ENCODE data around the gene DDX10. TPM values are rescaled to one million over a fixed set of nuclear protein-coding genes. Genes with fewer than 3 reads are reported as not detected.
A peak's percentile ranks its signal among the peaks of the same experiment; 100 is the strongest.

The DDX10 gene
- total and polyA plus RNA-seq, 2 of the 8 experiments (the other 6 are each of a cell fraction or from before 2014, with no cell fraction given) = 49.2 to 52.2 TPM

- H3K23ac ChIP-seq (ENCODE audit: insufficient read length) = no peak overlapping the region
- ChIA-PET CTCF (ENCODE audit: partially characterized antibody) (no interaction called here), POLR2A (ENCODE audit: partially characterized antibody) (interaction anchor here (1.6 kb wide), 1 partner anchor 9 kb away, joined by 3 read pairs; no protein-coding TSS in a partner anchor)
- H3K79me1 ChIP-seq (ENCODE audit: low read depth, low read length) = no peaks in the 10 kb centered on the region; the same call in 1 of the 2 replicates
- no peak overlapping the region for H2BK5ac ChIP-seq (ENCODE audit: low read depth, low read length)
- peaks cover 0 to 3% of the 10 kb centered on the region in 2 experiments for H4K20me1 ChIP-seq (replicated peaks in 1 of 2; ENCODE audit: control insufficient read depth in 1 of 2, insufficient read depth in 2 of 2, low read length in 2 of 2)
- no peak overlapping the region for H2AK5ac ChIP-seq (ENCODE audit: low read depth, low read length)
- no peak overlapping the region for H2BK15ac ChIP-seq (ENCODE audit: low read length)
- no peak overlapping the region for H3K4ac ChIP-seq (replicated peaks; ENCODE audit: insufficient read length, low read depth, low read length)
- peaks cover 0 to 10% of the 10 kb centered on the region in 2 experiments; a peak in 2 of 4 replicates for H3K79me2 ChIP-seq (ENCODE audit: control insufficient read depth in 1 of 2, insufficient read depth in 2 of 2, low read length in 2 of 2)
- H4K8ac ChIP-seq (ENCODE audit: extremely low read depth, insufficient read depth, low read length) = no peak overlapping the region
- no peaks in the 10 kb centered on the region for H3K23me2 ChIP-seq (ENCODE audit: low read depth, low read length)
- H2AFZ ChIP-seq (ENCODE audit: low read length) = no peak overlapping the region
- no peak overlapping the region for H3K4me2 ChIP-seq (ENCODE audit: insufficient read depth in 1 of 2, low read depth in 2 of 2, low read length in 2 of 2)
- no peak overlapping the region for H3K18ac ChIP-seq (ENCODE audit: extremely low read depth, low read length)
- no peak overlapping the region for H3K9ac ChIP-seq (replicated peaks in 1 of 4; ENCODE audit: extremely low read depth in 1 of 4, low read depth in 3 of 4, low read length in 3 of 4)
- H3K14ac ChIP-seq (ENCODE audit: insufficient read length) = no peak overlapping the region
- no peak overlapping the region for H2BK12ac ChIP-seq (ENCODE audit: low read depth, low read length)
- no peak overlapping the region for H3K27ac ChIP-seq (ENCODE audit: low read depth, low read length)
- TF ChIP-seq EP300 (IDR thresholded peaks at IDR 0.05; ENCODE audit: borderline replicate concordance in 1 of 2, low read depth in 2 of 2, low read length in 2 of 2) (no peak), POU5F1 (IDR thresholded peaks at IDR 0.05; ENCODE audit: low read depth, low read length) (no peak), POLR2A (IDR thresholded peaks at IDR 0.05; ENCODE audit: control extremely low read depth in 1 of 2, low read depth in 2 of 2, low read length in 2 of 2) (no peak), ZNF274 (IDR thresholded peaks at IDR 0.05; ENCODE audit: borderline replicate concordance, extremely low read depth, low read length) (no peak), SUZ12 (IDR thresholded peaks at IDR 0.05; ENCODE audit: low read length) (no peak), ATF3 (IDR thresholded peaks at IDR 0.05; ENCODE audit: insufficient read depth, low read depth, low read length) (no peak), BCL11A (IDR thresholded peaks at IDR 0.05; ENCODE audit: low read depth in 2 of 2, low read length in 2 of 2) (no peak)
- H3K56ac ChIP-seq (replicated peaks; ENCODE audit: insufficient read length, low read depth, low read length) = no peak overlapping the region
- 93% methylated on average over 7 of the region's 7 CpGs; no CpG with 5 or more reads in 1 of the 2 experiments for WGBS, 2 experiments (ENCODE audit: extremely low coverage in 1 of 2, insufficient coverage in 1 of 2, insufficient read length in 1 of 2, insufficient replicate concordance in 2 of 2, low coverage in 1 of 2, low lambda C conversion rate in 2 of 2, missing lambda C conversion rate in 1 of 2)
- no peak for FAIRE-seq
- H3K9me3 ChIP-seq (ENCODE audit: insufficient read depth in 2 of 2, low read depth in 1 of 2, low read length in 1 of 2) = no peaks in the 10 kb centered on the region
- H2BK120ac ChIP-seq (replicated peaks; ENCODE audit: low read depth, low read length) = no peak overlapping the region
- H3K27me3 ChIP-seq (replicated peaks in 1 of 4; ENCODE audit: control insufficient read depth in 3 of 4, extremely low read depth in 1 of 4, insufficient read depth in 3 of 4, low read length in 3 of 4) = no peaks in the 10 kb centered on the region
- peak overlapping the region; percentile 5 for H4K5ac ChIP-seq (ENCODE audit: insufficient read length, low read depth, low read length)
- peaks cover 0 to 8% (median 0%) of the 10 kb centered on the region in 4 experiments; a peak in 1 of 8 replicates for H3K36me3 ChIP-seq (ENCODE audit: control insufficient read depth in 2 of 4, insufficient read depth in 4 of 4, low read length in 3 of 4)
- H3K4me1 ChIP-seq (replicated peaks in 1 of 4; ENCODE audit: control insufficient read depth in 3 of 4, insufficient read depth in 4 of 4, low read length in 3 of 4) = no peaks in the 10 kb centered on the region
- DNase-seq (ENCODE audit: low read depth in 1 of 2, low spot score in 2 of 2) = no peak
- no peak overlapping the region for H4K91ac ChIP-seq (replicated peaks; ENCODE audit: insufficient read length, low read length)
- H3K4me3 ChIP-seq (ENCODE audit: extremely low read depth in 1 of 4, insufficient read depth in 2 of 4, low read depth in 3 of 4, low read length in 4 of 4) = no peak overlapping the region
- no peak overlapping the region for H2BK20ac ChIP-seq (ENCODE audit: low read length)
Measured at GRCh38 chr11:108729227-108729871, 64.5 kb downstream of the DDX10 start.

All from H1 (cell line).